ENCODE data around the gene ABLIM2. TPM values are rescaled to one million over a fixed set of nuclear protein-coding genes. Genes with fewer than 3 reads are reported as not detected.

Gene ABLIM2
- total and polyA plus RNA-seq, 2 experiments from 2014 or later, result 1.5 to 4.3 TPM

- TF ChIP-seq REST (IDR thresholded peaks at IDR 0.05; ENCODE audit: unreplicated experiment) (no peak), POLR2AphosphoS5 (IDR thresholded peaks at IDR 0.05; ENCODE audit: low read depth) (no peak)
Measured at GRCh38 chr4:8079031-8079885, 79.4 kb downstream of the ABLIM2 start (continued).

- no peak for DNase-seq (ENCODE audit: low spot score)
- Mint-ChIP-seq H3K27ac (no peak overlapping the region), H3K9me3 (no peaks in the 10 kb centered on the region; the same call in 2 of the 3 replicates), H3K36me3 (ENCODE audit: low read depth) (no peaks in the 10 kb centered on the region), H3K4me1 (peaks cover 25% of the 10 kb centered on the region), H3K27me3 (ENCODE audit: insufficient read depth, low read depth, poor library complexity) (peaks cover 8% of the 10 kb centered on the region), H3K4me3 (no peak overlapping the region)
- no peaks in the 10 kb centered on the region for H3K79me2 ChIP-seq (replicated peaks; ENCODE audit: insufficient read depth)
- H3K4me1 ChIP-seq (ENCODE audit: insufficient read depth), result no peaks in the 10 kb centered on the region
- no peak for ATAC-seq
- no peaks in the 10 kb centered on the region for H4K20me1 ChIP-seq (replicated peaks; ENCODE audit: insufficient read depth)
- no peaks in the 10 kb centered on the region for H3K27me3 ChIP-seq (ENCODE audit: insufficient read depth)
- no peak overlapping the region for H3K4me2 ChIP-seq
- no peak overlapping the region for H3K27ac ChIP-seq (ENCODE audit: low read depth)
- H3K9me2 ChIP-seq (ENCODE audit: insufficient read depth), result no peaks in the 10 kb centered on the region
- no peaks in the 10 kb centered on the region for H3K36me3 ChIP-seq (ENCODE audit: insufficient read depth)
- no peak overlapping the region for H3K4me3 ChIP-seq
- no peak overlapping the region for H2AFZ ChIP-seq
- H3F3A ChIP-seq (replicated peaks; ENCODE audit: low read depth), result no peaks in the 10 kb centered on the region
- TF ChIP-seq CTCF (conservative IDR thresholded peaks at IDR 0.05; ENCODE audit: low read depth in 2 of 2) (no peak), NANOG (IDR thresholded peaks at IDR 0.05; ENCODE audit: borderline replicate concordance) (no peak), ZNF114 (CRISPR knock-in tag; IDR thresholded peaks at IDR 0.05) (no peak), ZNF331 (CRISPR knock-in tag; IDR thresholded peaks at IDR 0.05; ENCODE audit: low read depth) (no peak), EZH2phosphoT487 (IDR thresholded peaks at IDR 0.05; ENCODE audit: unreplicated experiment) (no peak), REST (IDR thresholded peaks at IDR 0.05; ENCODE audit: unreplicated experiment) (no peak), CREB1 (CRISPR knock-in tag; IDR thresholded peaks at IDR 0.05; ENCODE audit: low read depth) (no peak)
Measured at GRCh38 chr4:8078610-8079015, 80.0 kb downstream of the ABLIM2 start.
